GM12878 (cell line): ENCODE measurements around the gene TAB2. TPM values are rescaled to one million over a fixed set of nuclear protein-coding genes. Genes with fewer than 3 reads are reported as not detected.
A peak's percentile ranks its signal among the peaks of the same experiment; 100 is the strongest.

ENCODE experiments used
- ATAC-seq: fragments of 200-7000 bp; cut with Tn5 transposase; 3 replicates; pipeline ENCODE4 v1.9.1; 2020; ENCODE audit warnings: mild to moderate bottlenecking, moderate library complexity
- BruUV-seq: library from RNA; stranded (reverse); fragments of 400-500 nt; replicated peaks from 2 replicates; lab custom pipeline; 2021; lab: Mats Ljungman, UMichigan
- CTCF ChIA-PET: fragments of 300-600 bp; sonication (Branson Sonifier 250); formaldehyde crosslinking; extraction: SDS; loops from one replicate; lab custom pipeline; 2021; ENCODE audit warnings: inconsistent platforms; lab: Yijun Ruan, JAX
- POLR2A ChIA-PET: fragments of 350-600 bp; formaldehyde crosslinking; extraction: SDS; loops from one replicate; lab custom pipeline; 2021; ENCODE audit warnings: inconsistent platforms; lab: Charles Lee
- RAD21 ChIA-PET: fragments of 300-600 bp; sonication (Branson Sonifier 250); formaldehyde crosslinking; loops from one replicate; lab custom pipeline; 2023; ENCODE audit warnings: antibody characterized with exemption; ENCODE audit not compliant: unreplicated experiment; lab: Charles Lee
- SMC1A ChIA-PET: fragments of 300-600 bp; sonication (Branson Sonifier 250); formaldehyde crosslinking; loops from one replicate; lab custom pipeline; 2023; ENCODE audit not compliant: unreplicated experiment, uncharacterized antibody; lab: Charles Lee
- DNase-seq: peaks from one replicate; pipeline ENCODE4 v3.0.0-alpha.2; 2011; ENCODE audit warnings: low read depth, low spot score
- FAIRE-seq: peaks from 3 replicates; lab custom pipeline; 2011; peaks lifted over from hg19 to GRCh38; lab: Jason Lieb, UNC
- H2AFZ ChIP-seq: 2 replicates; pipeline ENCODE4 v1.6.0; 2011; ENCODE audit warnings: low read depth, low read length, control low read depth; ENCODE audit not compliant: control insufficient read depth
- H3K27ac ChIP-seq: 2 replicates; pipeline ENCODE4 v1.5.1; 2011; ENCODE audit warnings: control low read depth; ENCODE audit not compliant: control insufficient read depth, insufficient read depth
- H3K27me3 ChIP-seq, 2 experiments: replicated peaks in 1 of 2; 2 replicates each; pipeline versions ENCODE4 v1.6.0 to v1.6.1; 2011; ENCODE audit warnings: low read length in 1 of 2; ENCODE audit not compliant: control insufficient read depth in 2 of 2, insufficient read depth in 2 of 2
- H3K36me3 ChIP-seq, 2 experiments: 2 replicates each; pipeline ENCODE4 v1.5.1; 2011; ENCODE audit warnings: low read length in 1 of 2; ENCODE audit not compliant: control insufficient read depth in 2 of 2, insufficient read depth in 2 of 2
- H3K4me1 ChIP-seq: 2 replicates; pipeline ENCODE4 v1.6.1; 2011; ENCODE audit warnings: mild to moderate bottlenecking, low read length, moderate library complexity, mixed read lengths; ENCODE audit not compliant: control insufficient read depth, insufficient read depth
- H3K4me2 ChIP-seq: 2 replicates; pipeline ENCODE4 v1.6.0; 2011; ENCODE audit warnings: control low read depth; ENCODE audit not compliant: control insufficient read depth, insufficient read depth
- H3K4me3 ChIP-seq: fragments of 200-600 bp; sonication (generic); 2 replicates; pipeline ENCODE4 v1.5.1; 2016
- H3K79me2 ChIP-seq: 2 replicates; pipeline ENCODE4 v1.6.0; 2011; ENCODE audit warnings: low read length; ENCODE audit not compliant: control insufficient read depth, insufficient read depth
- H3K9ac ChIP-seq: 2 replicates; pipeline ENCODE4 v1.8.0; 2011; ENCODE audit warnings: low read length, control low read depth, mixed read lengths; ENCODE audit not compliant: control insufficient read depth, insufficient read depth
- H3K9me3 ChIP-seq: replicated peaks from 3 replicates; pipeline ENCODE4 v1.5.1; 2011; ENCODE audit warnings: mild to moderate bottlenecking, low read length; ENCODE audit not compliant: control insufficient read depth, insufficient read depth
- H4K20me1 ChIP-seq: 2 replicates; pipeline ENCODE4 v1.6.0; 2011; ENCODE audit not compliant: control insufficient read depth, insufficient read depth
- EED ChIP-seq: sonication (generic); IDR thresholded peaks from 2 replicates; pipeline ENCODE4 v1.6.1; 2016; ENCODE audit warnings: antibody characterized with exemption, low read depth
- ESRRA ChIP-seq: IDR thresholded peaks from 2 replicates; pipeline ENCODE4 v1.6.1; 2012; ENCODE audit warnings: mild to moderate bottlenecking, low read length, improper control_type of control experiment
- MEF2A ChIP-seq: IDR thresholded peaks from 2 replicates; pipeline ENCODE4 v1.6.1; 2011; ENCODE audit warnings: low read depth, mild to moderate bottlenecking, low read length, moderate library complexity; ENCODE audit not compliant: insufficient read depth
- MEF2B ChIP-seq: fragments of 450-650 bp; IDR thresholded peaks from 2 replicates; pipeline ENCODE4 v1.6.1; 2018; ENCODE audit warnings: mild to moderate bottlenecking, moderate library complexity; ENCODE audit not compliant: partially characterized antibody, poor library complexity, severe bottlenecking
- NBN ChIP-seq: fragments of 450-650 bp; IDR thresholded peaks from 2 replicates; pipeline ENCODE4 v1.6.1; 2016
- NR2F1 ChIP-seq: fragments of 450-650 bp; conservative IDR thresholded peaks from 2 replicates; pipeline ENCODE4 v1.6.1; 2017; ENCODE audit warnings: mild to moderate bottlenecking
- RAD21 ChIP-seq: IDR thresholded peaks from 2 replicates; pipeline ENCODE4 v1.6.1; 2011; ENCODE audit warnings: mild to moderate bottlenecking, low read depth, low read length, moderate library complexity; ENCODE audit not compliant: insufficient read depth
- RBBP5 ChIP-seq: fragments of 200-600 bp; sonication (generic); conservative IDR thresholded peaks from 2 replicates; pipeline ENCODE4 v1.6.1; 2016
- SPI1 ChIP-seq: IDR thresholded peaks from 2 replicates; pipeline ENCODE4 v1.6.1; 2011; ENCODE audit warnings: low read depth, mild to moderate bottlenecking, low read length, moderate library complexity, borderline replicate concordance; ENCODE audit not compliant: insufficient read depth
- TAF1 ChIP-seq: IDR thresholded peaks from 2 replicates; pipeline ENCODE4 v1.6.1; 2011; ENCODE audit warnings: mild to moderate bottlenecking, low read depth, low read length, borderline replicate concordance
- ZBTB11 ChIP-seq: fragments of 450-650 bp; formaldehyde crosslinking; IDR thresholded peaks from 2 replicates; pipeline ENCODE4 v1.5.0; 2022; ENCODE audit warnings: mild to moderate bottlenecking, missing genetic modification characterization
- WGBS: methylation state at CpG from one replicate; pipeline ENCODE4 v1.1.6; 2016; ENCODE audit warnings: low lambda C conversion rate; ENCODE audit not compliant: insufficient replicate concordance, insufficient coverage; ENCODE audit errors: missing lambda C conversion rate; 5-methylcytosine and 5-hydroxymethylcytosine counted together
- in situ Hi-C: fragments of 300-500 bp; cut with MboI; formaldehyde crosslinking; loops from 9 replicates; pipeline ENCODE4 v1.14.3; 2018; ENCODE audit warnings: mixed read lengths
- intact Hi-C: fragments of 100-400 bp; cut with micrococcal nuclease; formaldehyde crosslinking; loops from one replicate; pipeline ENCODE4 v1.14.2; 2022; ENCODE audit not compliant: unreplicated experiment
- polyA plus RNA-seq, 11 experiments: library from polyadenylated mRNA; depleted of rRNA in 4 of 11; unstranded in 6 of 11; stranded (reverse) in 5 of 11; fragments of >200 nt; fragmentation: Nextera tagmentation in 4 of 11; fragmentation: Illumina TruSeq in 1 of 11; extraction: Ambion mirVana in 4 of 11; extraction: Trizol in 1 of 11; gene quantifications; 1 replicate in 1 of 11; 2 replicates in 10 of 11; pipeline versions ENCODE4 v1.2.1 to v1.2.3, GENCODE V29; 2011 to 2016; ENCODE audit warnings: inconsistent platforms in 2 of 11, missing spikeins in 2 of 11, low read depth in 1 of 11
- total RNA-seq, 4 experiments: library from RNA; depleted of rRNA in 3 of 4; stranded (reverse); fragments of >200 nt in 3 of 4; fragmentation: Illumina TruSeq in 1 of 4; extraction: Trizol in 1 of 4; gene quantifications; 2 replicates each; pipeline versions ENCODE4 v1.2.1 to v1.2.3, GENCODE V29; 2013 to 2021
- TF ChIP-seq, protein P1 (sequence below): fragments of 450-650 bp; IDR thresholded peaks from 2 replicates; pipeline ENCODE4 v1.6.1; 2016; ENCODE audit warnings: mild to moderate bottlenecking
- TF ChIP-seq, protein P2 (sequence below), 3 experiments: IDR thresholded peaks in 2 of 3; conservative IDR thresholded peaks in 1 of 3; 2 replicates each; pipeline ENCODE4 v1.5.1; 2011; ENCODE audit warnings: low read depth in 3 of 3, low read length in 3 of 3, mild to moderate bottlenecking in 3 of 3, control low read depth in 2 of 3, moderate library complexity in 2 of 3, inconsistent platforms in 1 of 3, mixed read lengths in 1 of 3; ENCODE audit not compliant: control insufficient read depth in 2 of 3, insufficient read depth in 1 of 3; ENCODE audit errors: extremely low read depth in 1 of 3
- TF ChIP-seq, protein P3 (sequence below): fragments of 450-650 bp; IDR thresholded peaks from 2 replicates; pipeline ENCODE4 v1.6.1; 2016; ENCODE audit warnings: mild to moderate bottlenecking, moderate library complexity, borderline replicate concordance

Gene TAB2
- total and polyA plus RNA-seq, 10 of the 15 experiments (the other 5 are each of a cell fraction or from before 2014, with no cell fraction given), result 8.9 to 66.3 (median 23.0) TPM

GRCh38 chr6:149273318-149273717 lies 44.2 kb upstream of the TAB2 start:
- 45% methylated on average over 4 of the region's 4 CpGs for WGBS
- Histone ChIP-seq H3K9me3 (no peaks in the 10 kb centered on the region; the same call in 2 of the 3 replicates), H3K4me2 (peak overlapping the region; percentile 44), H3K36me3 (no peaks in the 10 kb centered on the region), H2AFZ (peak overlapping the region; percentile 1), H3K79me2 (no peaks in the 10 kb centered on the region), H4K20me1 (no peaks in the 10 kb centered on the region), H3K4me1 (peaks cover 29% of the 10 kb centered on the region), H3K27me3 (no peaks in the 10 kb centered on the region), H3K27ac (0 out of 2 replicates have a peak overlapping the region, but pooled peaks have one; percentile 18), H3K4me3 (no peak overlapping the region), H3K9ac (no peak overlapping the region)
- DNase-seq, result no peak
- SMC1A ChIA-PET, result interaction anchor here (0.7 to 4.2 kb wide), 3 partner anchors 9 to 240 kb away, joined by 3 to 20 read pairs (median 3); no protein-coding TSS in a partner anchor
- RAD21 ChIA-PET, result no interaction called here
- intact Hi-C loops (no loop called here), in situ Hi-C loops (no loop called here)
- POLR2A ChIA-PET, result no interaction called here
- CTCF ChIA-PET, result interaction anchor here (1.0 kb wide), 1 partner anchor 158 kb away, joined by 4 read pairs; no protein-coding TSS in a partner anchor
- FAIRE-seq, result no peak
- BruUV-seq, result no TSS peak
- peak; percentile 56 for ATAC-seq
- TF ChIP-seq EED (0 out of 2 replicates have a peak, but pooled peaks have one; percentile 33), SPI1 (peak; percentile 78), MEF2A (no peak), ESRRA (no peak), MEF2B (peak; percentile 13), RBBP5 (no peak), NBN (no peak), NR2F1 (no peak), ZBTB11 (no peak), RAD21 (no peak), TAF1 (no peak)
- TF ChIP-seq, protein P1, sequence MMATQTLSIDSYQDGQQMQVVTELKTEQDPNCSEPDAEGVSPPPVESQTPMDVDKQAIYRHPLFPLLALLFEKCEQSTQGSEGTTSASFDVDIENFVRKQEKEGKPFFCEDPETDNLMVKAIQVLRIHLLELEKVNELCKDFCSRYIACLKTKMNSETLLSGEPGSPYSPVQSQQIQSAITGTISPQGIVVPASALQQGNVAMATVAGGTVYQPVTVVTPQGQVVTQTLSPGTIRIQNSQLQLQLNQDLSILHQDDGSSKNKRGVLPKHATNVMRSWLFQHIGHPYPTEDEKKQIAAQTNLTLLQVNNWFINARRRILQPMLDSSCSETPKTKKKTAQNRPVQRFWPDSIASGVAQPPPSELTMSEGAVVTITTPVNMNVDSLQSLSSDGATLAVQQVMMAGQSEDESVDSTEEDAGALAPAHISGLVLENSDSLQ, result no peak
- TF ChIP-seq, protein P2, sequence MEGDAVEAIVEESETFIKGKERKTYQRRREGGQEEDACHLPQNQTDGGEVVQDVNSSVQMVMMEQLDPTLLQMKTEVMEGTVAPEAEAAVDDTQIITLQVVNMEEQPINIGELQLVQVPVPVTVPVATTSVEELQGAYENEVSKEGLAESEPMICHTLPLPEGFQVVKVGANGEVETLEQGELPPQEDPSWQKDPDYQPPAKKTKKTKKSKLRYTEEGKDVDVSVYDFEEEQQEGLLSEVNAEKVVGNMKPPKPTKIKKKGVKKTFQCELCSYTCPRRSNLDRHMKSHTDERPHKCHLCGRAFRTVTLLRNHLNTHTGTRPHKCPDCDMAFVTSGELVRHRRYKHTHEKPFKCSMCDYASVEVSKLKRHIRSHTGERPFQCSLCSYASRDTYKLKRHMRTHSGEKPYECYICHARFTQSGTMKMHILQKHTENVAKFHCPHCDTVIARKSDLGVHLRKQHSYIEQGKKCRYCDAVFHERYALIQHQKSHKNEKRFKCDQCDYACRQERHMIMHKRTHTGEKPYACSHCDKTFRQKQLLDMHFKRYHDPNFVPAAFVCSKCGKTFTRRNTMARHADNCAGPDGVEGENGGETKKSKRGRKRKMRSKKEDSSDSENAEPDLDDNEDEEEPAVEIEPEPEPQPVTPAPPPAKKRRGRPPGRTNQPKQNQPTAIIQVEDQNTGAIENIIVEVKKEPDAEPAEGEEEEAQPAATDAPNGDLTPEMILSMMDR (IDR thresholded peaks at IDR 0.05 in 2 of 3, conservative IDR thresholded peaks at IDR 0.05 in 1 of 3; ENCODE audit: control insufficient read depth in 2 of 3, extremely low read depth in 1 of 3, insufficient read depth in 1 of 3, low read depth in 3 of 3, low read length in 3 of 3), result no peak
- TF ChIP-seq, protein P3, sequence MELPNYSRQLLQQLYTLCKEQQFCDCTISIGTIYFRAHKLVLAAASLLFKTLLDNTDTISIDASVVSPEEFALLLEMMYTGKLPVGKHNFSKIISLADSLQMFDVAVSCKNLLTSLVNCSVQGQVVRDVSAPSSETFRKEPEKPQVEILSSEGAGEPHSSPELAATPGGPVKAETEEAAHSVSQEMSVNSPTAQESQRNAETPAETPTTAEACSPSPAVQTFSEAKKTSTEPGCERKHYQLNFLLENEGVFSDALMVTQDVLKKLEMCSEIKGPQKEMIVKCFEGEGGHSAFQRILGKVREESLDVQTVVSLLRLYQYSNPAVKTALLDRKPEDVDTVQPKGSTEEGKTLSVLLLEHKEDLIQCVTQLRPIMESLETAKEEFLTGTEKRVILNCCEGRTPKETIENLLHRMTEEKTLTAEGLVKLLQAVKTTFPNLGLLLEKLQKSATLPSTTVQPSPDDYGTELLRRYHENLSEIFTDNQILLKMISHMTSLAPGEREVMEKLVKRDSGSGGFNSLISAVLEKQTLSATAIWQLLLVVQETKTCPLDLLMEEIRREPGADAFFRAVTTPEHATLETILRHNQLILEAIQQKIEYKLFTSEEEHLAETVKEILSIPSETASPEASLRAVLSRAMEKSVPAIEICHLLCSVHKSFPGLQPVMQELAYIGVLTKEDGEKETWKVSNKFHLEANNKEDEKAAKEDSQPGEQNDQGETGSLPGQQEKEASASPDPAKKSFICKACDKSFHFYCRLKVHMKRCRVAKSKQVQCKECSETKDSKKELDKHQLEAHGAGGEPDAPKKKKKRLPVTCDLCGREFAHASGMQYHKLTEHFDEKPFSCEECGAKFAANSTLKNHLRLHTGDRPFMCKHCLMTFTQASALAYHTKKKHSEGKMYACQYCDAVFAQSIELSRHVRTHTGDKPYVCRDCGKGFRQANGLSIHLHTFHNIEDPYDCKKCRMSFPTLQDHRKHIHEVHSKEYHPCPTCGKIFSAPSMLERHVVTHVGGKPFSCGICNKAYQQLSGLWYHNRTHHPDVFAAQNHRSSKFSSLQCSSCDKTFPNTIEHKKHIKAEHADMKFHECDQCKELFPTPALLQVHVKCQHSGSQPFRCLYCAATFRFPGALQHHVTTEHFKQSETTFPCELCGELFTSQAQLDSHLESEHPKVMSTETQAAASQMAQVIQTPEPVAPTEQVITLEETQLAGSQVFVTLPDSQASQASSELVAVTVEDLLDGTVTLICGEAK, result no peak
